RWPE1 (cell line): Measurements from ENCODE around the gene TSFM.

Experiments used
- CTCF ChIA-PET: fragments of 350-600 bp; sonication (Branson Sonifier 250); formaldehyde crosslinking; extraction: SDS; loops from one replicate; lab custom pipeline; 2021; lab: Yijun Ruan, JAX
- POLR2A ChIA-PET: fragments of 400-600 bp; formaldehyde crosslinking; extraction: SDS; loops from one replicate; lab custom pipeline; 2020; ENCODE audit warnings: antibody characterized with exemption; ENCODE audit not compliant: low non-redundant PET; lab: Yijun Ruan, JAX
- DNase-seq: peaks from one replicate; pipeline ENCODE4 v3.0.0; 2012; ENCODE audit warnings: low spot score
- H3K27ac ChIP-seq: fragments of 450-650 bp; 2 replicates; pipeline ENCODE4 v1.5.1; 2017
- TF ChIP-seq, protein P1 (sequence below): fragments of 450-650 bp; conservative IDR thresholded peaks from 2 replicates; pipeline ENCODE4 v1.5.1; 2017; ENCODE audit warnings: low read depth, mild to moderate bottlenecking

The TSFM gene

DNA sequence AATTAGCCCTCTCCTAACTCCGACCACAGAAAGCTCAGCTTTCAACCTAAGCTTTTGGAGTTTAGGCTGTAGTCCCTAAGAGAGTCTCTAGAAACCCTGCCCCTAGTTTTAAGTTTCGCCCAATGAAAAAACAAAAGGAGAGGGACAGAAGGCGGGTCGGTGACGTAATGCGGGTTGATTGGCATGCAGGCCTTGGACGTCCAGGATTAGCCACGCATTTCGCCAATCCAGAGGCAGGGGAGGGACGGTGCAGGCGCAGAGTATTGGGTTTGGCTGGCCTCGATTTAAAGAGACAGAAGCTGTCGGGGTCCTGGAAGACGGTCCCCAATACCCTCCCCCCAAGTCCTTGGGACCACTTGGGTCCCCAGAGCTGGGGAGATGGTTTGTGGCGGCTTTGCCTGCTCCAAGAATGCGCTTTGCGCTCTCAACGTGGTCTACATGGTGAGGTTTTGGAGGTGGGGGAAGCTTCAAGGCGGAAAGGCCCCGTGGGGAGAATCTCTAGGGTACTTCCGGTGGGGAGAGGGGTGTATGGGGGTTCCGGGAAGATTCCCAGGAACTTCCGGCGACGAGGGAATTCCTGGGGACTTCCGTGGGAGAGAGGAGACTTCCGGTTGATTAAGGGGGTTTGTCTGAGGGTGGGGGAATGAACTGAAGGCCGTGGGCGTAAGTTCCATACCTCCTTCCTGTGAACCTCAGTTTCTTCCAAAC is 37.7 kb upstream of the TSFM start, which contains the start of gene TSPAN31:
TSPAN31 (plus strand) TSS at position 263 of the 708 bp plus-strand sequence; CDS start at position 379, 116 bp downstream.
- TF ChIP-seq, protein P1, sequence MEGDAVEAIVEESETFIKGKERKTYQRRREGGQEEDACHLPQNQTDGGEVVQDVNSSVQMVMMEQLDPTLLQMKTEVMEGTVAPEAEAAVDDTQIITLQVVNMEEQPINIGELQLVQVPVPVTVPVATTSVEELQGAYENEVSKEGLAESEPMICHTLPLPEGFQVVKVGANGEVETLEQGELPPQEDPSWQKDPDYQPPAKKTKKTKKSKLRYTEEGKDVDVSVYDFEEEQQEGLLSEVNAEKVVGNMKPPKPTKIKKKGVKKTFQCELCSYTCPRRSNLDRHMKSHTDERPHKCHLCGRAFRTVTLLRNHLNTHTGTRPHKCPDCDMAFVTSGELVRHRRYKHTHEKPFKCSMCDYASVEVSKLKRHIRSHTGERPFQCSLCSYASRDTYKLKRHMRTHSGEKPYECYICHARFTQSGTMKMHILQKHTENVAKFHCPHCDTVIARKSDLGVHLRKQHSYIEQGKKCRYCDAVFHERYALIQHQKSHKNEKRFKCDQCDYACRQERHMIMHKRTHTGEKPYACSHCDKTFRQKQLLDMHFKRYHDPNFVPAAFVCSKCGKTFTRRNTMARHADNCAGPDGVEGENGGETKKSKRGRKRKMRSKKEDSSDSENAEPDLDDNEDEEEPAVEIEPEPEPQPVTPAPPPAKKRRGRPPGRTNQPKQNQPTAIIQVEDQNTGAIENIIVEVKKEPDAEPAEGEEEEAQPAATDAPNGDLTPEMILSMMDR, result no peak
- peak; percentile 97 for DNase-seq
- ChIA-PET CTCF (interaction anchor here (0.5 to 2.5 kb wide), 3 partner anchors 19 to 111 kb away, joined by 3 to 14 read pairs (median 3); no protein-coding TSS in a partner anchor), POLR2A (interaction anchor here (0.5 to 0.7 kb wide), 3 partner anchors 88 to 227 kb away, joined by 5 read pairs; no protein-coding TSS in a partner anchor)
- H3K27ac ChIP-seq, result peak within 1 kb of the TSS; percentile 92

DNA sequence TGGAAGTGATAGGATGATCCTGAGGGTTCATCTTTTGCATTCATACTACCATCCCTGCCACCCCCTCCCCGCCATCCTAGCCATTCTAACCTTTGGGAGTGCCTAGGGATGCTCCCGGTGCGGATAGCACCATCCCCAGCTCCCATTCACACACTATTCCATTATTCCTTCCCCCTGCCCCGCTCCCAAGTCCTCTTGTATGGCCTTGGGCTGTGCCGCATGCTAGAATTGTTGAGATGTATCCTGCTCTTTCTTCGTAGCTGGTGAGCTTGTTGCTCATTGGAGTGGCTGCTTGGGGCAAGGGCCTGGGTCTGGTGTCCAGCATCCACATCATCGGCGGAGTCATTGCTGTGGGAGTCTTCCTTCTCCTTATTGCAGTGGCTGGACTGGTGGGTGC is 37.1 kb upstream of the TSFM start:
- CTCF ChIA-PET, result interaction anchor here (0.5 to 2.5 kb wide), 2 partner anchors 19 to 112 kb away, joined by 3 to 14 read pairs; no protein-coding TSS in a partner anchor
- TF ChIP-seq, protein P1, result no peak
- peak overlapping the region; percentile 92 for H3K27ac ChIP-seq
- POLR2A ChIA-PET, result no interaction called here
- DNase-seq, result no peak

DNA sequence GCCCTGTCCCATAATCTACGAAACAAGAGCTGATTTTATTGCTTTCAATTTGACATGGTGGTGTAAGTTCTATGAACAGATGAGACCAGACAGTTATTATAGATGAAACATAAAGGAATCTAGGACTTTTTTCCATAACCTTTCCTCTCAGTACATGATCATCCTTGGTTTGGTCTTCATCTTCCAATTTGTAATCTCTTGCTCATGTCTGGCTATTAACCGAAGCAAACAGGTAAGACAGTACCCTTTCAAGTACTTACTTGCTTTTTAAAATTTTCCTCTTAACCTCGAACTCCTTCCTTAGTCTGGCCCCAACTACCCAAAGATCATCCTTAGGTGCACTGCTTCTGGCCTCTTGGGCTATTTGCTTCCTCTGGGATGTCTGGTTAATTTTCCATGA is 36.6 kb upstream of the TSFM start:
- TF ChIP-seq, protein P1, result no peak
- H3K27ac ChIP-seq, result peak overlapping the region; percentile 92
- DNase-seq, result no peak
- ChIA-PET POLR2A (no interaction called here), CTCF (interaction anchor here (2.5 kb wide), 1 partner anchor 20 kb away, joined by 14 read pairs; no protein-coding TSS in a partner anchor)

DNA sequence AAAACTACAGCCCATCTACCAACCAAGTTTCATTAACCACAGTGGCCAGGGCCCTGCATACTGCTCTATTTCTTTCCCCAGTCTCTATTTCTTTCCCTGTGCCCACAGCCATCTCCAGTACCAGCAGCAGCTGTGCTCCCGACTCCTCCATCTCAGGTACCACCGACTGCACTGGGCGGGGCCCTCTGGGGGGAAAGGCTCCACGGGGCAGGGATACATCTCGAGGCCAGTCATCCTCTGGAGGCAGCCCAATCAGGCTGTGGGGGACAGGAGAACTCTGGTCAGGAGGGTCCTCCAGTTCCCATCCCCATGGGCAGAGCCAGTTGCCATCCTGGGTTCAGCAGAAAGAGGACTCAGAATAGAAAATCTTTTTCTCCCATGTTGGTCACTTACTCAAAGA is 33.5 kb upstream of the TSFM start:
- H3K27ac ChIP-seq, result peak overlapping the region; percentile 26
- TF ChIP-seq, protein P1, result no peak
- DNase-seq, result no peak
- CTCF ChIA-PET, result interaction anchor here (0.7 kb wide), 1 partner anchor 1295 kb away, joined by 9 read pairs; no protein-coding TSS in a partner anchor
- POLR2A ChIA-PET, result no interaction called here

DNA sequence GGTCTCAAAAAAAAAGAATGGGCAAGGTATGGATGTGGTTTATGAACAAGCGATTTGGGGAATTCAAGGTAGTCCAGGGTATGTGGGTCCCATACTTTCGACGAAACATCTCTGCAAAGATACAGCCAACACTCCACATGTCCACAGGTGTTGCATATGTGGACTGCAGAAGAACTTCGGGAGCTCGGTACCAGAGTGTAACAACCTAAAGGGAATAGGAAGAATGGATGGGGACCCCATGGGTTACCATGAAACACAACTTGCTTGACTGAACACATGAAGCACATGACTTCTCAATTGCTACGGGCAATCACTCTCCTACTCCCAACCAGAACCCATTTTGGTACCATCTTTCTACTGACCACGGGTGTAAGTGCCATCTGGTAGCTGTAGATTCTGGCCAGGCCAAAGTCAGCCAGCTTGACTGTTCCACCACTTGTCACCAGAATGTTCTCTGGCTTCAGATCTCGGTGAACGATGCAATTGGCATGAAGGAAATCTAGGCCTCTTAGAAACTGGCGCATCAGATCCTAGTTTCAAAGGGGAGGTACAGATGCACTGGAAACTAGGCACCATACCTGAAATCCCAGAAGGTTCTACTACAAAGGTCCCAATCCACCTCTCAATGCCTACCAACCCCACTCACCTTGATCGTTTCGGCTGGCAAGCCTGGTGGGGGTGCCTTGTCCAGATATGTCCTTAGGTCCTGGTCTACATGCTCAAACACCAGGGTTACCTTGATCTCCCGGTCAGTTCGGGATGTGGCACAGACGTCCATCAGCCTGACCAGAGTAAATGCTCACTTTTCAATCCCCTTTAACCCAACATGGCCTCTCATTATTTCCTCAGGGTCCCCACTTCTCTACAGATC is 31.8 kb upstream of the TSFM start:
- TF ChIP-seq, protein P1, result no peak
- POLR2A ChIA-PET, result no interaction called here
- CTCF ChIA-PET, result no interaction called here
- H3K27ac ChIP-seq, result peak overlapping the region; percentile 81
- DNase-seq, result no peak

DNA sequence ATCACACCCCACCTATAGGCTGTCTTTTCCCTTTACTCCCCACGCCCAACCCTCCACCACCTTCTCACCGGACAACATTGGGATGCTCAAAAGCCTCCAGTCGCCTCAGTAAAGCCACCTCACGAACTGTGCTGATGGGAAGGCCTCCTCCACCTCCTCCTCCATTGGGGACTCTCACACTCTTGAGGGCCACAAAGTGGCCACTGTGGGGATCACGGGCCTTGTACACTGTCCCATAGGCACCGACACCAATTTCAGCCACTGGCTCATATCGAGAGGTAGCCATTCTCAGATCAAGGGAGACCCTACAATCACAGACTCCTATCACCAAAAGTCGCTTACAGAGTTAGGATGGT is 31.2 kb upstream of the TSFM start:
- POLR2A ChIA-PET, result no interaction called here
- CTCF ChIA-PET, result no interaction called here
- peak overlapping the region; percentile 81 for H3K27ac ChIP-seq
- TF ChIP-seq, protein P1, result no peak
- no peak for DNase-seq
